Neuronal stem cell (in vitro differentiated cells): ENCODE data around the gene PNMA1.

Experiments used
- DNase-seq: peaks from one replicate; pipeline ENCODE4 v3.0.0-alpha.2; 2013; ENCODE audit warnings: low spot score
- H2AFZ ChIP-seq: one replicate; pipeline ENCODE4 v1.6.1; 2013; ENCODE audit warnings: mild to moderate bottlenecking, low read length, inconsistent platforms
- H2AK5ac ChIP-seq: 2 replicates; pipeline ENCODE4 v1.6.1; 2013; ENCODE audit warnings: low read depth, mild to moderate bottlenecking, inconsistent platforms, low read length, moderate library complexity, mixed read lengths
- H2BK120ac ChIP-seq: 2 replicates; pipeline ENCODE4 v1.6.1; 2013; ENCODE audit warnings: low read depth, mild to moderate bottlenecking, inconsistent platforms, low read length, moderate library complexity, mixed read lengths
- H2BK12ac ChIP-seq: one replicate; pipeline ENCODE4 v1.6.1; 2013; ENCODE audit warnings: low read length, inconsistent platforms
- H2BK15ac ChIP-seq: 2 replicates; pipeline ENCODE4 v1.6.1; 2013; ENCODE audit warnings: mild to moderate bottlenecking, low read length, inconsistent platforms, mixed read lengths
- H2BK5ac ChIP-seq: one replicate; pipeline ENCODE4 v1.6.1; 2013; ENCODE audit warnings: inconsistent platforms, mild to moderate bottlenecking, low read length, moderate library complexity
- H3K14ac ChIP-seq: one replicate; pipeline ENCODE4 v1.6.1; 2013; ENCODE audit warnings: low read length, inconsistent platforms
- H3K18ac ChIP-seq: 2 replicates; pipeline ENCODE4 v1.6.1; 2013; ENCODE audit warnings: low read length, inconsistent platforms
- H3K23ac ChIP-seq: 2 replicates; pipeline ENCODE4 v1.6.1; 2013; ENCODE audit warnings: low read depth, mild to moderate bottlenecking, mixed read lengths, low read length, inconsistent platforms; ENCODE audit not compliant: poor library complexity
- H3K27ac ChIP-seq: replicated peaks from 3 replicates; pipeline ENCODE4 v1.5.1; 2013; ENCODE audit warnings: low read length, inconsistent platforms
- H3K27me3 ChIP-seq, 3 experiments: 2 replicates each; pipeline ENCODE4 v1.6.1; 2013; ENCODE audit warnings: low read length in 3 of 3, mild to moderate bottlenecking in 2 of 3, inconsistent platforms in 1 of 3, low read depth in 1 of 3, mixed read lengths in 1 of 3, moderate library complexity in 1 of 3; ENCODE audit not compliant: control insufficient read depth in 3 of 3, insufficient read depth in 3 of 3
- H3K36me3 ChIP-seq, 2 donors: replicated peaks in 1 of 2; 2 replicates each; pipeline ENCODE4 v1.6.1; 2013; ENCODE audit warnings: low read length in 2 of 2; ENCODE audit not compliant: control insufficient read depth in 2 of 2, insufficient read depth in 2 of 2
- H3K4ac ChIP-seq: 2 replicates; pipeline ENCODE4 v1.6.1; 2013; ENCODE audit warnings: inconsistent platforms, mild to moderate bottlenecking, low read length, moderate library complexity
- H3K4me1 ChIP-seq, 2 donors: 1 replicate in 1 of 2; 2 replicates in 1 of 2; pipeline ENCODE4 v1.6.1; 2013; ENCODE audit warnings: low read length in 2 of 2, low read depth in 1 of 2; ENCODE audit not compliant: control insufficient read depth in 2 of 2, insufficient read depth in 1 of 2
- H3K4me2 ChIP-seq: one replicate; pipeline ENCODE4 v1.6.1; 2013; ENCODE audit warnings: mild to moderate bottlenecking, low read length, inconsistent platforms; ENCODE audit not compliant: insufficient read depth, poor library complexity, severe bottlenecking
- H3K4me3 ChIP-seq, 2 donors: 2 replicates each; pipeline ENCODE4 v1.5.1; 2013; ENCODE audit warnings: low read length in 2 of 2, mild to moderate bottlenecking in 2 of 2, inconsistent platforms in 1 of 2, moderate library complexity in 1 of 2
- H3K79me1 ChIP-seq: one replicate; pipeline ENCODE4 v1.6.1; 2013; ENCODE audit warnings: low read depth, mild to moderate bottlenecking, inconsistent platforms, low read length, moderate library complexity
- H3K9ac ChIP-seq: one replicate; pipeline ENCODE4 v1.6.1; 2013; ENCODE audit warnings: mild to moderate bottlenecking, low read depth, low read length, inconsistent platforms; ENCODE audit not compliant: poor library complexity
- H3K9me3 ChIP-seq, 2 donors: replicated peaks in 1 of 2; 2 replicates each; pipeline versions ENCODE3 to v1.6.1; 2013; ENCODE audit warnings: low read length in 2 of 2, mild to moderate bottlenecking in 2 of 2, inconsistent platforms in 1 of 2, low read depth in 1 of 2, mixed read lengths in 1 of 2, moderate library complexity in 1 of 2; ENCODE audit not compliant: control insufficient read depth in 2 of 2, insufficient read depth in 1 of 2
- H4K8ac ChIP-seq: one replicate; pipeline ENCODE4 v1.6.1; 2013; ENCODE audit warnings: low read depth, mild to moderate bottlenecking, inconsistent platforms, low read length, moderate library complexity
- H4K91ac ChIP-seq: one replicate; pipeline ENCODE4 v1.6.1; 2013; ENCODE audit warnings: low read length, low read depth, mild to moderate bottlenecking, inconsistent platforms; ENCODE audit not compliant: poor library complexity
- WGBS, 2 donors: extraction: QIAGEN DNeasy Blood & Tissue Kit; methylation state at CpG; one replicate each; pipeline ENCODE4 v1.1.7; 2013; ENCODE audit warnings: missing lambda C conversion rate in 2 of 2, mixed read lengths in 1 of 2; ENCODE audit not compliant: insufficient read length in 2 of 2, insufficient replicate concordance in 1 of 2; ENCODE audit errors: extremely low coverage in 2 of 2; 5-methylcytosine and 5-hydroxymethylcytosine counted together

PNMA1 gene

GRCh38 chr14:73744175-73744867 lies 30.1 kb upstream of the PNMA1 start:
- H3K9ac ChIP-seq, result peak overlapping the region; percentile 63
- H3K4me3 ChIP-seq, result no peak overlapping the region
- H3K4me1 ChIP-seq, result peaks cover 32 to 45% of the 10 kb centered on the region in 2 donors
- H3K23ac ChIP-seq, result peak overlapping the region; percentile 38
- H3K14ac ChIP-seq, result peak overlapping the region; percentile 94
- H2AFZ ChIP-seq, result no peak overlapping the region
- no peak overlapping the region for H4K8ac ChIP-seq
- H3K36me3 ChIP-seq, result peaks cover 0 to 7% of the 10 kb centered on the region in 2 donors
- peak overlapping the region; percentile 72 for H2AK5ac ChIP-seq
- no CpG with 5 or more reads among the region's 7 CpGs for WGBS, 2 donors
- no peaks in the 10 kb centered on the region for H3K27me3 ChIP-seq
- no peak for DNase-seq
- no peaks in the 10 kb centered on the region for H3K9me3 ChIP-seq
- peaks cover 6% of the 10 kb centered on the region for H3K79me1 ChIP-seq
- H2BK12ac ChIP-seq, result no peak overlapping the region
- no peak overlapping the region for H2BK15ac ChIP-seq
- H2BK5ac ChIP-seq, result peak overlapping the region; percentile 61
- H3K4ac ChIP-seq, result no peak overlapping the region
- H3K4me2 ChIP-seq, result no peak overlapping the region
- H3K27ac ChIP-seq, result no peak overlapping the region
- no peak overlapping the region for H2BK120ac ChIP-seq
- no peak overlapping the region for H3K18ac ChIP-seq
- no peak overlapping the region for H4K91ac ChIP-seq

GRCh38 chr14:73743431-73743931 lies 29.3 kb upstream of the PNMA1 start:
- no peak for DNase-seq
- Histone ChIP-seq H4K8ac (no peak overlapping the region), H3K4me1 (peaks cover 32 to 45% of the 10 kb centered on the region in 2 donors), H3K4me2 (no peak overlapping the region), H3K36me3 (peaks cover 0 to 15% of the 10 kb centered on the region in 2 donors), H3K9me3 (no peaks in the 10 kb centered on the region), H2BK5ac (no peak overlapping the region), H3K4ac (no peak overlapping the region), H3K23ac (no peak overlapping the region), H2BK15ac (no peak overlapping the region), H3K4me3 (no peak overlapping the region), H2BK120ac (no peak overlapping the region), H4K91ac (no peak overlapping the region), H3K27ac (no peak overlapping the region), H2BK12ac (no peak overlapping the region), H3K79me1 (peaks cover 8% of the 10 kb centered on the region), H3K27me3 (no peaks in the 10 kb centered on the region), H2AFZ (no peak overlapping the region), H3K18ac (peak overlapping the region; percentile 35), H2AK5ac (peak overlapping the region; percentile 7), H3K9ac (peak overlapping the region; percentile 61), H3K14ac (no peak overlapping the region)
- no CpG with 5 or more reads among the region's 11 CpGs for WGBS, 2 donors

- Histone ChIP-seq H3K4me1 (peaks cover 32 to 45% of the 10 kb centered on the region in 2 donors), H3K4me2 (no peak overlapping the region), H4K91ac (no peak overlapping the region), H2AK5ac (peak overlapping the region; percentile 28), H3K36me3 (peaks cover 2 to 21% of the 10 kb centered on the region in 2 donors), H3K27me3 (no peaks in the 10 kb centered on the region), H3K27ac (no peak overlapping the region), H3K9me3 (no peaks in the 10 kb centered on the region), H3K23ac (peak overlapping the region; percentile 61), H3K4me3 (no peak overlapping the region), H2BK120ac (no peak overlapping the region), H3K14ac (peak overlapping the region; percentile 78), H3K18ac (peak overlapping the region; percentile 93), H3K79me1 (peaks cover 8% of the 10 kb centered on the region), H3K9ac (no peak overlapping the region), H3K4ac (no peak overlapping the region), H2BK12ac (no peak overlapping the region), H4K8ac (no peak overlapping the region), H2BK15ac (peak overlapping the region; percentile 80), H2AFZ (peak overlapping the region; percentile 73), H2BK5ac (peak overlapping the region; percentile 3)
- no CpG with 5 or more reads among the region's 6 CpGs for WGBS, 2 donors
- DNase-seq, result no peak
Measured at GRCh38 chr14:73742520-73743238, 28.5 kb upstream of the PNMA1 start.
